Neural cell (in vitro differentiated cells): ENCODE data around the gene HIVEP1.

ENCODE experiments used
- EP300 ChIP-seq: fragments of 450-650 bp; conservative IDR thresholded peaks from 2 replicates; pipeline ENCODE4 v1.6.1; 2014; ENCODE audit warnings: antibody characterized with exemption, mild to moderate bottlenecking, moderate library complexity; ENCODE audit not compliant: poor library complexity, severe bottlenecking
- EZH2 ChIP-seq: fragments of 200-600, 300-800 bp; shearing (Covaris generic), sonication (generic); IDR thresholded peaks from 2 replicates; pipeline ENCODE4 v1.6.1; 2014; ENCODE audit warnings: antibody characterized with exemption, low read length, borderline replicate concordance, mild to moderate bottlenecking; ENCODE audit not compliant: insufficient read depth, poor library complexity, severe bottlenecking
- MXI1 ChIP-seq: fragments of 450-650 bp; conservative IDR thresholded peaks from 2 replicates; pipeline ENCODE4 v1.6.1; 2014; ENCODE audit warnings: antibody characterized with exemption, mild to moderate bottlenecking; ENCODE audit not compliant: poor library complexity, severe bottlenecking
- TAF1 ChIP-seq: IDR thresholded peaks from 2 replicates; pipeline ENCODE4 v1.6.1; 2012; ENCODE audit warnings: low read depth
- TF ChIP-seq, protein P1 (sequence below): fragments of 450-650 bp; IDR thresholded peaks from 2 replicates; pipeline ENCODE4 v1.5.1; 2014; ENCODE audit warnings: antibody characterized with exemption, mild to moderate bottlenecking, moderate library complexity; ENCODE audit not compliant: poor library complexity, severe bottlenecking

DNA sequence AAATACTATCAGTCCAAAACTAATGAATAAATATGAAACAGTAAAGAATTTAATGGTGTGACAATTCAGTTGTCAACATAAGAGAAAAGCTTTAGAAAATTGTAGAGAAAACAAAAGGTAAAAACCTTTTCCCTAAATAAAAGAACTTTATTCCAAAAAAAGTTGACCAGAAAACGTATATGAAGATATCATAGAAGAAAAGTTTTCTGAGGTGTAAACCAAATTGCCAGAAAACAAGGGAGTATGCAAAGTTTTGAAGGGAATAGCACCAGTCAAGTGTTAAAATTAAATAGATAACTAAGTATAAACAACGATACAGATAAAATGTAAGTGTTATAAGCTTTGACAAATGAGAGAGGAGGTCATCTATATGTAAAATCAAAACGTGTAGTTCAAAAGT is 104.9 kb downstream of the HIVEP1 start:
- TF ChIP-seq EP300 (no peak), EZH2 (no peak), TAF1 (no peak), MXI1 (no peak)
- TF ChIP-seq, protein P1, sequence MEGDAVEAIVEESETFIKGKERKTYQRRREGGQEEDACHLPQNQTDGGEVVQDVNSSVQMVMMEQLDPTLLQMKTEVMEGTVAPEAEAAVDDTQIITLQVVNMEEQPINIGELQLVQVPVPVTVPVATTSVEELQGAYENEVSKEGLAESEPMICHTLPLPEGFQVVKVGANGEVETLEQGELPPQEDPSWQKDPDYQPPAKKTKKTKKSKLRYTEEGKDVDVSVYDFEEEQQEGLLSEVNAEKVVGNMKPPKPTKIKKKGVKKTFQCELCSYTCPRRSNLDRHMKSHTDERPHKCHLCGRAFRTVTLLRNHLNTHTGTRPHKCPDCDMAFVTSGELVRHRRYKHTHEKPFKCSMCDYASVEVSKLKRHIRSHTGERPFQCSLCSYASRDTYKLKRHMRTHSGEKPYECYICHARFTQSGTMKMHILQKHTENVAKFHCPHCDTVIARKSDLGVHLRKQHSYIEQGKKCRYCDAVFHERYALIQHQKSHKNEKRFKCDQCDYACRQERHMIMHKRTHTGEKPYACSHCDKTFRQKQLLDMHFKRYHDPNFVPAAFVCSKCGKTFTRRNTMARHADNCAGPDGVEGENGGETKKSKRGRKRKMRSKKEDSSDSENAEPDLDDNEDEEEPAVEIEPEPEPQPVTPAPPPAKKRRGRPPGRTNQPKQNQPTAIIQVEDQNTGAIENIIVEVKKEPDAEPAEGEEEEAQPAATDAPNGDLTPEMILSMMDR = no peak
